Endothelial cell of umbilical vein (primary cell): ENCODE measurements around the gene B4GALT5. TPM values are rescaled to one million over a fixed set of nuclear protein-coding genes. Genes with fewer than 3 reads are reported as not detected.

Source experiments
- BruUV-seq: library from RNA; stranded (reverse); fragments of 400-500 nt; replicated peaks from 2 replicates; lab custom pipeline; 2021; lab: Mats Ljungman, UMichigan
- CTCF ChIA-PET: fragments of 300-600, 350-600 bp; sonication (Branson Sonifier 250); formaldehyde crosslinking; loops from one replicate; lab custom pipeline; 2021; ENCODE audit warnings: antibody characterized with exemption, inconsistent platforms; lab: Charles Lee
- POLR2A ChIA-PET: fragments of 300-600, 350-600 bp; sonication (Branson Sonifier 250); formaldehyde crosslinking; loops from one replicate; lab custom pipeline; 2021; ENCODE audit warnings: antibody characterized with exemption, inconsistent platforms; lab: Charles Lee
- DNase-seq: peaks from one replicate; pipeline ENCODE4 v3.0.0-alpha.2; 2011; ENCODE audit warnings: low read depth, low spot score
- FAIRE-seq: peaks from 2 replicates; lab custom pipeline; 2011; peaks lifted over from hg19 to GRCh38; lab: Jason Lieb, UNC
- H2AFZ ChIP-seq: 2 replicates; pipeline ENCODE4 v1.6.0; 2012; ENCODE audit warnings: low read depth, low read length, control low read depth, inconsistent platforms
- H3K27ac ChIP-seq: 2 replicates; pipeline ENCODE4 v1.5.1; 2011; ENCODE audit warnings: low read depth, mild to moderate bottlenecking, control low read depth, low read length, moderate library complexity; ENCODE audit not compliant: insufficient read depth
- H3K27me3 ChIP-seq, 2 experiments: 2 replicates each; pipeline versions ENCODE4 v1.6.0 to v1.6.1; 2011; ENCODE audit warnings: low read length in 2 of 2, mixed read lengths in 1 of 2; ENCODE audit not compliant: control insufficient read depth in 2 of 2, insufficient read depth in 2 of 2
- H3K36me3 ChIP-seq, 2 experiments: 2 replicates in 1 of 2; 3 replicates in 1 of 2; pipeline ENCODE4 v1.5.1; 2011; ENCODE audit warnings: low read length in 2 of 2, mild to moderate bottlenecking in 1 of 2, moderate library complexity in 1 of 2; ENCODE audit not compliant: control insufficient read depth in 2 of 2, insufficient read depth in 2 of 2; ENCODE audit errors: extremely low read depth in 1 of 2
- H3K4me1 ChIP-seq: 3 replicates; pipeline ENCODE4 v1.5.1; 2011; ENCODE audit warnings: mild to moderate bottlenecking, low read length; ENCODE audit not compliant: control insufficient read depth, insufficient read depth; ENCODE audit errors: extremely low read depth
- H3K4me2 ChIP-seq: 2 replicates; pipeline ENCODE4 v1.6.1; 2011; ENCODE audit warnings: low read length, control low read depth, mixed read lengths; ENCODE audit not compliant: insufficient read depth
- H3K4me3 ChIP-seq, 3 experiments: fragments of 200-600 bp in 1 of 3; sonication (generic), shearing (Covaris generic) in 1 of 3; replicated peaks in 1 of 3; 2 replicates each; pipeline ENCODE4 v1.5.1; 2011 to 2016; ENCODE audit warnings: control low read depth in 3 of 3, low read length in 3 of 3, mild to moderate bottlenecking in 2 of 3, inconsistent platforms in 1 of 3, low read depth in 1 of 3, moderate library complexity in 1 of 3; ENCODE audit not compliant: insufficient read depth in 1 of 3
- H3K79me2 ChIP-seq: 2 replicates; pipeline ENCODE4 v1.6.0; 2012; ENCODE audit warnings: low read length, inconsistent platforms; ENCODE audit not compliant: control insufficient read depth, insufficient read depth
- H3K9ac ChIP-seq: replicated peaks from 2 replicates; pipeline ENCODE3; 2011; ENCODE audit warnings: low read length, control low read depth; ENCODE audit not compliant: insufficient read depth; ENCODE audit errors: extremely low read depth
- H3K9me1 ChIP-seq: replicated peaks from 3 replicates; pipeline ENCODE4 v1.6.0; 2011; ENCODE audit warnings: mild to moderate bottlenecking, low read length; ENCODE audit not compliant: control insufficient read depth, insufficient read depth; ENCODE audit errors: extremely low read depth
- H3K9me3 ChIP-seq: replicated peaks from 2 replicates; pipeline ENCODE4 v1.5.1; 2012; ENCODE audit warnings: low read length, inconsistent platforms; ENCODE audit not compliant: control insufficient read depth, insufficient read depth
- H4K20me1 ChIP-seq: replicated peaks from 2 replicates; pipeline ENCODE3; 2011; ENCODE audit warnings: mild to moderate bottlenecking, low read length; ENCODE audit not compliant: control insufficient read depth, insufficient read depth; ENCODE audit errors: extremely low read depth
- EZH2 ChIP-seq: IDR thresholded peaks from 2 replicates; pipeline ENCODE4 v1.6.1; 2012; ENCODE audit warnings: borderline replicate concordance, low read depth, mild to moderate bottlenecking, moderate library complexity, low read length, inconsistent platforms; ENCODE audit not compliant: severe bottlenecking
- FOS ChIP-seq: IDR thresholded peaks from 2 replicates; pipeline ENCODE4 v1.6.1; 2011; ENCODE audit warnings: mild to moderate bottlenecking, low read length, moderate library complexity, borderline replicate concordance; ENCODE audit not compliant: insufficient read depth
- GATA2 ChIP-seq: IDR thresholded peaks from 2 replicates; pipeline ENCODE4 v1.7.0; 2011; ENCODE audit warnings: low read depth, mild to moderate bottlenecking, moderate library complexity, mixed read lengths, low read length; ENCODE audit not compliant: insufficient read length, insufficient read depth
- JUN ChIP-seq: IDR thresholded peaks from 2 replicates; pipeline ENCODE4 v1.6.1; 2011; ENCODE audit warnings: borderline replicate concordance, low read depth; ENCODE audit not compliant: insufficient read length, insufficient read depth
- MYC ChIP-seq: IDR thresholded peaks from one replicate; pipeline ENCODE4 v1.6.1; 2011; ENCODE audit warnings: mild to moderate bottlenecking, low read depth, low read length
- POLR2A ChIP-seq: IDR thresholded peaks from 2 replicates; pipeline ENCODE4 v1.6.1; 2012; ENCODE audit warnings: low read depth, mild to moderate bottlenecking, control low read depth, low read length
- POLR2AphosphoS5 ChIP-seq: IDR thresholded peaks from 2 replicates; pipeline ENCODE4 v1.6.1; 2012; ENCODE audit warnings: low read depth, mild to moderate bottlenecking, control low read depth, low read length, moderate library complexity; ENCODE audit not compliant: insufficient read depth
- dilution Hi-C: fragments of 300-500 bp; cut with MboI; formaldehyde crosslinking; loops from one replicate; pipeline ENCODE4 v1.15.0; 2019; ENCODE audit warnings: low sequenced_read_pairs; ENCODE audit not compliant: extremely low pct_ligation_motif_present
- intact Hi-C: fragments of 100-400 bp; cut with micrococcal nuclease; formaldehyde crosslinking; loops from one replicate; pipeline ENCODE4 v1.10.0; 2022
- polyA plus RNA-seq, 4 experiments: library from polyadenylated mRNA; depleted of rRNA in 3 of 4; stranded (reverse) in 3 of 4; unstranded in 1 of 4; fragments of >200 nt; gene quantifications; 2 replicates each; pipeline versions ENCODE4 v1.2.1 to v1.2.3, GENCODE V29; 2011 to 2012; ENCODE audit warnings: missing spikeins in 1 of 4
- total RNA-seq: library from RNA; stranded (reverse); gene quantifications from 2 replicates; pipeline ENCODE4 v1.2.3, GENCODE V29; 2021
- TF ChIP-seq, protein P1 (sequence below), 2 donors: IDR thresholded peaks; 1 replicate in 1 of 2; 2 replicates in 1 of 2; pipeline ENCODE4 v1.5.1; 2011; ENCODE audit warnings: low read length in 2 of 2, mild to moderate bottlenecking in 2 of 2, moderate library complexity in 2 of 2, control low read depth in 1 of 2, inconsistent platforms in 1 of 2, low read depth in 1 of 2; ENCODE audit not compliant: insufficient read depth in 1 of 2; ENCODE audit errors: extremely low read depth in 1 of 2
- TF ChIP-seq, protein P2 (sequence below): IDR thresholded peaks from 2 replicates; pipeline ENCODE4 v1.6.1; 2011; ENCODE audit not compliant: insufficient read depth, insufficient read length

B4GALT5 gene
- total and polyA plus RNA-seq, 2 donors (not counting 3 experiments of a cell fraction or from before 2014, with no cell fraction given), result 54.4 to 70.1 TPM

DNA sequence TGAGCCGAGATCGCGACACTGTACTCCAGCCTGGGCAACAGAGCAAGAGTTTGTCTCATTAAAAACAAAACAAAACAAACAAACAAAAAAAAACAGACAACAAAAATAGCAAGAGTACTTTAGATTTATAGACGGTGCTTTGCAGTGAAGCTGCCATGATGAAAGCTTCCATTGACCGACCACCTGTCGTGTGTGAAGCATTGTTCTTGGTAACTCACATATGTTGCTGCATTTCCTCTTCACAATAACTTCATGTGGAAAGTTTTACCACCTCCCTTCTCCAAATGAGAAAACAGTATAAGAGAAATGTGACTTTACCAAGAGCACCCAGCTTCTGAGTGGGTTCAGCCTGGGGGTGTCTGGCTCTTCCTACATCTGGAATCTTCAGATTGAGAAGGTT is 89.4 kb downstream of the B4GALT5 start:
- TF ChIP-seq POLR2AphosphoS5 (no peak), POLR2A (no peak), EZH2 (no peak)
- TF ChIP-seq, protein P1, sequence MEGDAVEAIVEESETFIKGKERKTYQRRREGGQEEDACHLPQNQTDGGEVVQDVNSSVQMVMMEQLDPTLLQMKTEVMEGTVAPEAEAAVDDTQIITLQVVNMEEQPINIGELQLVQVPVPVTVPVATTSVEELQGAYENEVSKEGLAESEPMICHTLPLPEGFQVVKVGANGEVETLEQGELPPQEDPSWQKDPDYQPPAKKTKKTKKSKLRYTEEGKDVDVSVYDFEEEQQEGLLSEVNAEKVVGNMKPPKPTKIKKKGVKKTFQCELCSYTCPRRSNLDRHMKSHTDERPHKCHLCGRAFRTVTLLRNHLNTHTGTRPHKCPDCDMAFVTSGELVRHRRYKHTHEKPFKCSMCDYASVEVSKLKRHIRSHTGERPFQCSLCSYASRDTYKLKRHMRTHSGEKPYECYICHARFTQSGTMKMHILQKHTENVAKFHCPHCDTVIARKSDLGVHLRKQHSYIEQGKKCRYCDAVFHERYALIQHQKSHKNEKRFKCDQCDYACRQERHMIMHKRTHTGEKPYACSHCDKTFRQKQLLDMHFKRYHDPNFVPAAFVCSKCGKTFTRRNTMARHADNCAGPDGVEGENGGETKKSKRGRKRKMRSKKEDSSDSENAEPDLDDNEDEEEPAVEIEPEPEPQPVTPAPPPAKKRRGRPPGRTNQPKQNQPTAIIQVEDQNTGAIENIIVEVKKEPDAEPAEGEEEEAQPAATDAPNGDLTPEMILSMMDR (IDR thresholded peaks at IDR 0.05; ENCODE audit: extremely low read depth in 1 of 2, insufficient read depth in 1 of 2, low read depth in 1 of 2, low read length in 2 of 2), result no peak
- peak; percentile 18 for FAIRE-seq
- Histone ChIP-seq H3K4me3 (no peak overlapping the region), H3K9me1 (no peaks in the 10 kb centered on the region), H3K9ac (no peak overlapping the region), H3K36me3 (no peaks in the 10 kb centered on the region), H3K27me3 (no peaks in the 10 kb centered on the region), H3K27ac (no peak overlapping the region), H3K79me2 (no peaks in the 10 kb centered on the region), H3K9me3 (no peaks in the 10 kb centered on the region), H3K4me2 (no peak overlapping the region), H3K4me1 (no peaks in the 10 kb centered on the region), H4K20me1 (no peaks in the 10 kb centered on the region), H2AFZ (no peak overlapping the region)
- intact Hi-C loops (no loop called here), dilution Hi-C loops (no loop called here)
- no TSS peak for BruUV-seq
- DNase-seq, result no peak
- CTCF ChIA-PET, result interaction anchor here (0.6 to 1.9 kb wide), 5 partner anchors 14 to 264 kb away, joined by 3 to 6 read pairs (median 3); no protein-coding TSS in a partner anchor
- POLR2A ChIA-PET, result interaction anchor here (0.7 kb wide), 1 partner anchor 419 kb away, joined by 4 read pairs; no protein-coding TSS in a partner anchor

GRCh38 chr20:49622243-49622642 is 91.4 kb downstream of the B4GALT5 start:
- no peaks in the 10 kb centered on the region for H3K27me3 ChIP-seq
- DNase-seq (no peak), FAIRE-seq (no peak)
- no peak for TF ChIP-seq POLR2A
- no peak for TF ChIP-seq JUN
- no peak for TF ChIP-seq MYC
- TF ChIP-seq, protein P2, sequence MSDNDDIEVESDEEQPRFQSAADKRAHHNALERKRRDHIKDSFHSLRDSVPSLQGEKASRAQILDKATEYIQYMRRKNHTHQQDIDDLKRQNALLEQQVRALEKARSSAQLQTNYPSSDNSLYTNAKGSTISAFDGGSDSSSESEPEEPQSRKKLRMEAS, result no peak
- no peak for TF ChIP-seq POLR2AphosphoS5
- TF ChIP-seq, protein P1 (IDR thresholded peaks at IDR 0.05; ENCODE audit: extremely low read depth in 1 of 2, insufficient read depth in 1 of 2, low read depth in 1 of 2, low read length in 2 of 2), result no peak
- TF ChIP-seq EZH2, result no peak
- TF ChIP-seq FOS, result no peak
- TF ChIP-seq GATA2, result no peak
- H3K9ac ChIP-seq, result no peak overlapping the region
- H3K79me2 ChIP-seq, result no peaks in the 10 kb centered on the region
- no TSS peak for BruUV-seq
- H3K9me3 ChIP-seq, result no peaks in the 10 kb centered on the region
- ChIA-PET POLR2A (no interaction called here), CTCF (interaction anchor here (0.9 kb wide), 1 partner anchor 224 kb away, joined by 3 read pairs; no protein-coding TSS in a partner anchor)
- no peaks in the 10 kb centered on the region for H3K9me1 ChIP-seq
- intact Hi-C loops, result no loop called here
- H3K4me1 ChIP-seq, result no peaks in the 10 kb centered on the region
- dilution Hi-C loops, result no loop called here
- H3K36me3 ChIP-seq, result no peaks in the 10 kb centered on the region
- H2AFZ ChIP-seq, result no peak overlapping the region
- H3K4me3 ChIP-seq, result no peak overlapping the region
- no peak overlapping the region for H3K4me2 ChIP-seq
- H4K20me1 ChIP-seq, result no peaks in the 10 kb centered on the region
- H3K27ac ChIP-seq, result no peak overlapping the region
